ENCODE measurements around the gene IFNL1.
"Not testable (repeated sequence)": the region's sequence is repeated elsewhere in the genome, so short reads cannot be mapped to it uniquely, and the experiment has no call there.

The IFNL1 gene

DNA sequence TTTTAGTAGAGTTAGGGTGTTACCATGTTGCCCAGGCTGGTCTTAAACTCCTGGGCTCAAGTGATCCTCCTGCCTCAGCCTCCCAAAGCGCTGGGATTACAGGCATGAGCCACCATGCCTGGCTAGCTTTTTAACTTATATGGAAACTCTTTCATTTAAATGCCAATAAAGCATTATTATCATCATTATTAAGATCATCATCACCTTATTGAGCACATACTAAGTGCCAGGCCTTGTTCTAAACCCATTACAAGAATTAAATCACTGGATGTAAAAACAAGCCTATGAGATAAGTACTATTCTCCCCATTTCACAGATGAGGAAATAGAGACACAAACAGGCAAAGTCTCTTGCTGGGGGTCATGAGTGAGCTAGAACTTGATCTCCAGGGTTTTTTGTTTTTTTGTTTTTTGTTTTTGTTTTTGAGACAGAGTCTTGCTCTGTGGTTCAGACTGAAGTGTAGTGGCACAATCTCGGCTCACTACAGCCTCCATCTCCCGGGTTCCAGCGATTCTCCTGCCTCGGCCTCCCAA is 38.3 kb downstream of the IFNL1 start:
- no peak for DNase-seq

DNA sequence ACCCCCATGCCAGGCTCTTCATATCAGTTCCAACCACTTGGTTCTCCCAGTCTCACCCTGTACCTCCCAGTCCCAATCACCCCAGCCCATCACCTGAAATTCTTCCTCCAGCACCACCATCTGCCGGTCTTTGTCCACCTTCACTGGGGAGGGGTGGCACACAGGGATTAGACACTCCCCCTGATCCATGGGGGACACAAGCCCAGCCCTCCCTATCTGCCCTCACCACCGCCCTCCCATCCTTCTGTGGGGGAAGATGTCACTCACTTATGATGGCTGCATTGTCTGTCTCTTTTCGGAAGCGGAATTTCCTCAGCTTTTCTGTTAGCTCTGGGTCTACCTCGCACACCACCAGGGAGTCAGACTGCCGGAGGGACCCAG is 39.0 kb downstream of the IFNL1 start:
- DNase-seq, result peak; percentile 43

DNA sequence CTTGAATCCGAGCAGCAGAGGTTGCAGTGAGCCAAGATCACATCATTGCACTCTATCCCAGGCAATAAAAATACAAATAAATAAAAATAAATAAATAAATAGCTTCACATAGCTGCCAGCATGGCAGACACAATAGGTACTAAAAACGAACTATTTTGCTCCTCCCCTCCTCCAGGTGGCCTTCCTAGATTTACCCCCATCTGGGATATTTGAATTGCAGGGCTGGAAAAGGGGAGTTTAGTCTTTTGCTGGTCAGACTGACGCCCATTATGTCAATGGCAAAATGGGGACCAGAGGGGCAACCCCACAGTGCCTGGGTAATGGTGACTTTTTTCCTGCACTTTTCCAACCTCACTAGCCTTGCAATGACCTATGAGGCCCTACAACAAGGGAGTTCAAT is 40.3 kb downstream of the IFNL1 start:
- DNase-seq, result no peak

- no peak for DNase-seq
These were observed 43.5 kb downstream of the IFNL1 start for GRCh38 chr19:39339674-39340073.

GRCh38 chr19:39340156-39340555 is 43.9 kb downstream of the IFNL1 start:
- not testable (repeated sequence) for DNase-seq

GRCh38 chr19:39341129-39341718 is 45.0 kb downstream of the IFNL1 start:
- peak; percentile 28 for DNase-seq

DNA sequence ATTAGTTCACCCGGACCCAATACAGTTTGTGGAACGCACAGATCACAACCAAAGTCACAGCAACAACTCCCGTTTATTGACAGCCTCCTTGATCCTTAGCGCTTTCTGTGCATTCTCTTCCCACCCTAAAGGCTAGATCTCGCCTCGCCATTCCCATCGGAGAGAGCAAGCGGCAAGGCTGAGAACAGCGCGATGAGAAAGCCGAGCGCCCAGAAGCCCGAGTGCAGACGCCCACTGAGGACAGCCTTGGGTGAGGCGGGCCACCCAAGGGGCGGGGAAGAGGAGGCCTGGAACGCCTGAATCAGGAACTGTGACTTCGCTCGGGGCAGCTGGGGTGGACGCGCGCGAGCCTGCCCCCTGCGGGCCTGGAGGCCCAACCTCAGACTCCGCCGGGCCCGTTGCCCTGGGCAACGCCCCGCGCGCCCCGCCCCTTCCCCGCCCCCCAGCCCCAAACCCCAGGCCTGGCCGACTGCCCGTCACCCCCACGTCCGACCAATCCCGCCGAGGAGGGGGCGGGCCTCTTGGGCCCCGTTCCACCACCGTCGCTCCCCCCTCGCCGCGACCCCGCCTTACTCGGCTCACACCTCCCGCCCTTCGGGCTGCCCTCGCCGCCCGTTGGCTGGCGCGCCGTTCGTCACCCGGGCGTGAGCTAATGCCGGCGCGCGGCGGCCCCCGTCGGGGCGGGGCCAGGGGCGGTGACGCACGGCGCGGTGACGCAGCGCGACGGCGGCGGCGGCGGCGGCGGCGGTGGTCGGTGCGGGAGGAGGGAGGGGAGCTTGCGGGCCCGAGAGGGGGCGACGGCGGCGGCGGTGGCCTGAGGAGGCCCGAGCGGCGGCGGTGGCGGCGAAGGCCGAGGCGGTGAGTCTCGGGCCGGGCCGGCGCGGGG is 45.8 kb downstream of the IFNL1 start, which contains the start of gene SAMD4B:
TSS of gene SAMD4B (plus strand) at position 703 of the 886 bp plus-strand sequence. CDS start 14,473 bp downstream, outside the sequence.
- peak; percentile 100 for DNase-seq

GRCh38 chr19:39342647-39343305 is 46.6 kb downstream of the IFNL1 start:
- no peak for DNase-seq

DNA sequence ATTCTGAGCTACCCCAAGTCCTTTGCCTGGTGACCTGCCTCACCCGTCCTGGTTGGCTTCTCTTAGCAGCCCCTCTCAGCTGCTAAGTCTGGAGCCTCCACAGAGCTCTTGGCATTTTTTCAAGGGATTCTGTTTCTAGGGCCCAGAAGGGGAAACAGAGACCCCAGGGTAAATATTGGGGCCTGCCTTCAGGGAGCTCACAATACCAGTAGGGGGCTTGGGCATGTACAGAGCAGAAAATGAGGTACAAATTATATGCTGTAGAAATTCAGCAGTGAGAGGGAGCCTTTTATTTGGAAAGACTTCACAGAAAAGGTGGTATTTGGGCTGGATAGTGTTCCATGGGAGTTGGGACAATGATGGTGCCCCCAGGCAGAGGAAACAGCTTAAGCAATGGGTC is 49.7 kb downstream of the IFNL1 start:
- DNase-seq, result no peak

DNA sequence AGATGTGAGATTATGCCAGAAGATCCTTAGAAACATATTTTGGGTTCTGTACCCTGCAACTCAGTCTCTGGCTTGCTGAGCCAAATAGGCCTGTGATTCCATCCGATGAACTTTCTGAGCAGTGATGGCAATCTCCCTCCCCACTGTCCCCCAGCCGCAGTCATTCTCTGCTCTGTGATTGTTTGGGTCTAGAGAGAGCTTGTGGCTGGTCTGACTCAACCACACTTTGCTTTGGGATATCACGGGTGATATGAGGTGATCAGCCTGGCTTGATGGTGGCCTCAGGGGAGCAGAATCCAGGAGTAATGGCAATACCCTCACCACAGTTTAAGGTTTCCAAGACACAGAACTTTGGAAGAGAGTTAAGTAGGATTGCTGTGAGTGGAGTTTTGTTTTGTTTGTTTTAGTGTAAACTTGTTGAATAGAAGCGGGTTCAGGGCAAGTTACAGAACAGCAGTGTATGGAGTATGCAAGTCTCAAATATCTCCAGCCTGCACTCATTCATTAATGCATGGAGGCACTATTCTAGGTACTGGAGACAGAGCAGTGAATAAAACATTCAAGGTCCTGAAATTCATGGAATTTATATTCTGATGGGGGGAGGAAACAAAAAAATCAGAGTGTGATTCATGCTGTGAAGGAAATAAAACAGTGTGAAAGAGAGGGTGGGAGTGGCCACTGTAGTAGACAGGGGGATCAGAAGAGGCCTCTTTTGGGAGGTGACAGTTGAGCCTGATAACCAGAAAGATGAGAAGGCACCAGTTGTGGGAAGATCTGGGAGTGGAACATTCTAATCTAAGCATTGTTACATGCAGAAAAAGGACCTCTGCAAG is 51.3 kb downstream of the IFNL1 start:
- DNase-seq, result no peak
